HEK293 (cell line): ENCODE data around the gene DHRS3.

Experiments used
- CTCF ChIA-PET: fragments of 350-600 bp; formaldehyde crosslinking; extraction: SDS; loops from one replicate; lab custom pipeline; 2021; ENCODE audit warnings: antibody characterized with exemption; lab: Yijun Ruan, JAX
- POLR2A ChIA-PET: fragments of 300-600 bp; formaldehyde crosslinking; extraction: SDS; loops from one replicate; lab custom pipeline; 2020; ENCODE audit warnings: antibody characterized with exemption, inconsistent platforms; lab: Yijun Ruan, JAX
- H3K27ac ChIP-seq: fragments of 200-500 bp; sonication (Bioruptor generic); 2 replicates; pipeline ENCODE4 v1.5.1; 2014; ENCODE audit warnings: low read depth, low read length, control low read depth, inconsistent platforms; ENCODE audit errors: extremely low read depth
- H3K36me3 ChIP-seq, 2 experiments: fragments of 200-500 bp in 1 of 2; sonication (Bioruptor generic) in 1 of 2; 1 replicate in 1 of 2; 2 replicates in 1 of 2; pipeline ENCODE4 v1.5.1; 2014 to 2017; ENCODE audit warnings: inconsistent platforms in 2 of 2, low read length in 2 of 2; ENCODE audit not compliant: control insufficient read depth in 2 of 2, insufficient read depth in 1 of 2
- H3K4me1 ChIP-seq: fragments of 200-500 bp; sonication (Bioruptor generic); 2 replicates; pipeline ENCODE4 v1.5.1; 2014; ENCODE audit warnings: mild to moderate bottlenecking, low read length, inconsistent platforms; ENCODE audit not compliant: control insufficient read depth, insufficient read depth
- H3K4me3 ChIP-seq: 2 replicates; pipeline ENCODE4 v1.5.1; 2011; ENCODE audit warnings: low read depth, mild to moderate bottlenecking, control low read depth, low read length, moderate library complexity
- H3K9me3 ChIP-seq: fragments of 200-500 bp; sonication (Bioruptor generic); 2 replicates; pipeline ENCODE4 v1.5.1; 2014; ENCODE audit warnings: low read depth, low read length, inconsistent platforms; ENCODE audit not compliant: control insufficient read depth, insufficient read depth
- FEZF1 ChIP-seq: fragments of 450-650 bp; formaldehyde crosslinking; IDR thresholded peaks from 2 replicates; pipeline ENCODE4 v1.5.1; 2016; ENCODE audit warnings: missing biosample characterization, missing genetic modification characterization
- GLI2 ChIP-seq: fragments of 450-650 bp; formaldehyde crosslinking; IDR thresholded peaks from 2 replicates; pipeline ENCODE4; 2017; ENCODE audit warnings: missing biosample characterization, missing genetic modification characterization, low read depth, borderline replicate concordance
- GLIS2 ChIP-seq: fragments of 450-650 bp; formaldehyde crosslinking; IDR thresholded peaks from 2 replicates; pipeline ENCODE4 v1.5.1; 2016; ENCODE audit warnings: missing biosample characterization, missing genetic modification characterization
- HOXA7 ChIP-seq: sonication (generic); formaldehyde crosslinking; IDR thresholded peaks from 2 replicates; pipeline ENCODE4 v1.8.1; 2022; ENCODE audit warnings: missing genetic modification reagents, borderline replicate concordance
- HOXD13 ChIP-seq: sonication (generic); formaldehyde crosslinking; IDR thresholded peaks from 2 replicates; pipeline ENCODE4 v1.8.0; 2022; ENCODE audit warnings: missing genetic modification reagents, borderline replicate concordance
- KLF1 ChIP-seq: fragments of 450-650 bp; formaldehyde crosslinking; IDR thresholded peaks from 2 replicates; pipeline ENCODE4 v1.5.1; 2016; ENCODE audit warnings: missing biosample characterization, missing genetic modification characterization
- MYNN ChIP-seq: fragments of 450-650 bp; formaldehyde crosslinking; IDR thresholded peaks from 2 replicates; pipeline ENCODE4 v1.5.1; 2016; ENCODE audit warnings: missing biosample characterization, missing genetic modification characterization, borderline replicate concordance
- OSR2 ChIP-seq: fragments of 450-650 bp; formaldehyde crosslinking; IDR thresholded peaks from 2 replicates; pipeline ENCODE4 v1.5.1; 2016; ENCODE audit warnings: missing biosample characterization, missing genetic modification characterization
- RBAK ChIP-seq: fragments of 450-650 bp; formaldehyde crosslinking; IDR thresholded peaks from 2 replicates; pipeline ENCODE4 v1.5.1; 2016; ENCODE audit warnings: missing biosample characterization, missing genetic modification characterization
- TRIM28 ChIP-seq: IDR thresholded peaks from 2 replicates; pipeline ENCODE4 v1.6.1; 2011; ENCODE audit warnings: low read length, control low read depth, borderline replicate concordance
- WT1 ChIP-seq: fragments of 450-650 bp; formaldehyde crosslinking; IDR thresholded peaks from 2 replicates; pipeline ENCODE4 v1.5.1; 2016; ENCODE audit warnings: missing biosample characterization, missing genetic modification characterization
- ZBTB20 ChIP-seq: fragments of 450-650 bp; formaldehyde crosslinking; IDR thresholded peaks from 2 replicates; pipeline ENCODE4 v1.5.1; 2016; ENCODE audit warnings: missing biosample characterization, missing genetic modification characterization
- ZBTB48 ChIP-seq: fragments of 450-650 bp; formaldehyde crosslinking; IDR thresholded peaks from 2 replicates; pipeline ENCODE4 v1.5.1; 2016; ENCODE audit warnings: missing biosample characterization, missing genetic modification characterization
- ZEB2 ChIP-seq: fragments of 450-650 bp; formaldehyde crosslinking; IDR thresholded peaks from 2 replicates; pipeline ENCODE4 v1.5.1; 2016; ENCODE audit warnings: missing biosample characterization, missing genetic modification characterization
- ZNF169 ChIP-seq: fragments of 450-650 bp; formaldehyde crosslinking; IDR thresholded peaks from 2 replicates; pipeline ENCODE4 v1.5.1; 2016; ENCODE audit warnings: missing biosample characterization, missing genetic modification characterization
- ZNF266 ChIP-seq: fragments of 450-650 bp; formaldehyde crosslinking; IDR thresholded peaks from 2 replicates; pipeline ENCODE4 v1.5.1; 2016; ENCODE audit warnings: missing biosample characterization, missing genetic modification characterization, low read depth
- ZNF473 ChIP-seq: fragments of 450-650 bp; formaldehyde crosslinking; IDR thresholded peaks from 2 replicates; pipeline ENCODE4 v1.5.1; 2017; ENCODE audit warnings: missing biosample characterization, missing genetic modification characterization
- ZNF501 ChIP-seq: fragments of 450-650 bp; formaldehyde crosslinking; IDR thresholded peaks from 2 replicates; pipeline ENCODE4 v1.5.1; 2016; ENCODE audit warnings: missing biosample characterization, missing genetic modification characterization
- ZNF521 ChIP-seq: fragments of 450-650 bp; formaldehyde crosslinking; IDR thresholded peaks from 2 replicates; pipeline ENCODE4 v1.5.1; 2017; ENCODE audit warnings: missing biosample characterization, mild to moderate bottlenecking, missing genetic modification characterization
- ZNF621 ChIP-seq: fragments of 450-650 bp; formaldehyde crosslinking; IDR thresholded peaks from 2 replicates; pipeline ENCODE4 v1.5.1; 2017; ENCODE audit warnings: missing biosample characterization, missing genetic modification characterization
- ZNF658 ChIP-seq: fragments of 450-650 bp; formaldehyde crosslinking; IDR thresholded peaks from 2 replicates; pipeline ENCODE4; 2016; ENCODE audit warnings: missing biosample characterization, missing genetic modification characterization
- ZNF785 ChIP-seq: fragments of 450-650 bp; formaldehyde crosslinking; IDR thresholded peaks from 2 replicates; pipeline ENCODE4 v1.5.1; 2016; ENCODE audit warnings: missing biosample characterization, missing genetic modification characterization
- ZNF837 ChIP-seq: fragments of 450-650 bp; formaldehyde crosslinking; IDR thresholded peaks from 2 replicates; pipeline ENCODE4 v1.5.1; 2016; ENCODE audit warnings: missing biosample characterization, missing genetic modification characterization
- ZNF843 ChIP-seq: fragments of 450-650 bp; formaldehyde crosslinking; IDR thresholded peaks from 2 replicates; pipeline ENCODE4 v1.5.1; 2016; ENCODE audit warnings: missing biosample characterization, missing genetic modification characterization
- ZXDB ChIP-seq: fragments of 450-650 bp; formaldehyde crosslinking; IDR thresholded peaks from 2 replicates; pipeline ENCODE4 v1.5.1; 2016; ENCODE audit warnings: missing biosample characterization, missing genetic modification characterization
- TF ChIP-seq, protein P1 (sequence below): fragments of 450-650 bp; formaldehyde crosslinking; IDR thresholded peaks from 2 replicates; pipeline ENCODE4 v1.5.1; 2017; ENCODE audit warnings: missing biosample characterization, missing genetic modification characterization
- TF ChIP-seq, protein P2 (sequence below): fragments of 450-650 bp; IDR thresholded peaks from 2 replicates; pipeline ENCODE4 v1.5.1; 2018; ENCODE audit warnings: missing biosample characterization, missing genetic modification characterization

DHRS3 gene

DNA sequence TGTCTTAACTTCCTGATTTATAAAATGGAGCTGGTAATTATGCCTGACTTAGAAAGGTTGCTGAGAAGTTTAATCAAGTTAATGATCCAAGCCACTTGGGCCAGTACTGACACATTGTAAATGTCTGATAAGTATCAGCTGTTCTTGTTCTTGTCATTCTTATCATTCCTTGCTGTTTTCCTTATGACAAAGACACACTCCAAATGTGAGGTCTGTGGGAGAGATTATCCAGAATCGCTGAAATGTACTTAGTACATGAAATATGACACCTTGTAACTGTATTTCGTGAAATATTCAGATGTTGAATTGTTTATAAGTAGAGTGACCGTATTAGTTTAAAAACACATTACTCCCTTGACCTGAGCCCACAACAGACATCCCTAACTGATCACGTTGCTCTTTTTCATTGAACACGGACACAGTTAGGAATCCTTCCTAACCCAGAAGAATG is 32.0 kb upstream of the DHRS3 start:
- POLR2A ChIA-PET: interaction anchor here (0.9 kb wide), 1 partner anchor 33 kb away, joined by 3 read pairs; no protein-coding TSS in a partner anchor
- TF ChIP-seq, protein P1, sequence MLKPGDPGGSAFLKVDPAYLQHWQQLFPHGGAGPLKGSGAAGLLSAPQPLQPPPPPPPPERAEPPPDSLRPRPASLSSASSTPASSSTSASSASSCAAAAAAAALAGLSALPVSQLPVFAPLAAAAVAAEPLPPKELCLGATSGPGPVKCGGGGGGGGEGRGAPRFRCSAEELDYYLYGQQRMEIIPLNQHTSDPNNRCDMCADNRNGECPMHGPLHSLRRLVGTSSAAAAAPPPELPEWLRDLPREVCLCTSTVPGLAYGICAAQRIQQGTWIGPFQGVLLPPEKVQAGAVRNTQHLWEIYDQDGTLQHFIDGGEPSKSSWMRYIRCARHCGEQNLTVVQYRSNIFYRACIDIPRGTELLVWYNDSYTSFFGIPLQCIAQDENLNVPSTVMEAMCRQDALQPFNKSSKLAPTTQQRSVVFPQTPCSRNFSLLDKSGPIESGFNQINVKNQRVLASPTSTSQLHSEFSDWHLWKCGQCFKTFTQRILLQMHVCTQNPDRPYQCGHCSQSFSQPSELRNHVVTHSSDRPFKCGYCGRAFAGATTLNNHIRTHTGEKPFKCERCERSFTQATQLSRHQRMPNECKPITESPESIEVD (tag by site-specific recombination): peak; percentile 64
- TF ChIP-seq HOXA7: no peak
- TF ChIP-seq FEZF1 (tag by site-specific recombination): peak; percentile 85
- 0 out of 2 replicates have a peak, but pooled peaks have one; percentile 13 for TF ChIP-seq OSR2 (tag by site-specific recombination)
- peak; percentile 61; the same call in 1 of the 2 replicates for TF ChIP-seq ZXDB
- TF ChIP-seq ZBTB48 (tag by site-specific recombination): no peak
- TF ChIP-seq GLI2 (tag by site-specific recombination): 0 out of 2 replicates have a peak, but pooled peaks have one; percentile 13
- TF ChIP-seq TRIM28: peak; percentile 82
- TF ChIP-seq ZNF473 (tag by site-specific recombination): no peak
- 0 out of 2 replicates have a peak, but pooled peaks have one; percentile 19 for TF ChIP-seq ZEB2
- TF ChIP-seq ZNF843 (tag by site-specific recombination): peak; percentile 69; the same call in 1 of the 2 replicates
- TF ChIP-seq, all 188 proteins: peak for 8
- CTCF ChIA-PET: interaction anchor here (0.6 to 2.2 kb wide), 3 partner anchors 9 to 406 kb away, joined by 3 to 15 read pairs (median 3); no protein-coding TSS in a partner anchor
- 0 out of 2 replicates have a peak, but pooled peaks cover 2% of the 10 kb centered on the region for H3K4me1 ChIP-seq
- no peak overlapping the region for H3K4me3 ChIP-seq
- no peak overlapping the region for H3K27ac ChIP-seq
- no peaks in the 10 kb centered on the region for H3K36me3 ChIP-seq
- H3K9me3 ChIP-seq: no peaks in the 10 kb centered on the region

DNA sequence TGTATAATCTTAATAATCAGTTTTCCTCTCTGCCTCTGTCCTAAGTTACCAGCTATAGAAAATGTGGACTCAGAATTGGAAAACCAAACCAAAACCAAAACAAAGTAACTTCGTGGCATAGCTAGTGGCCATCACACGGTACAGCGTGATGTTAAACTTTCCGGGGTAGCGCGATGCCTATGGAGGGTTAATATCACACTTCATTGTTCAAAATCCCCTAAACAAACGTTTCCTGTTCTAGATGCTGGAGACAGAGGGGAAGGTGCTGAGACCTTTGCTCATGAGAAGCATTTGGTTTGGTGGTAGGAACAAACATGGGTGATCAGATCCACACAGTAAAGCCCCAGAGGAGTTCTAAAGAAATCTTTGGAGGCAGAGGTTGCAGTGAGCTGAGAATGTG is 30.7 kb upstream of the DHRS3 start:
- H3K4me1 ChIP-seq: 0 out of 2 replicates have a peak, but pooled peaks cover 2% of the 10 kb centered on the region
- H3K27ac ChIP-seq: no peak overlapping the region
- H3K9me3 ChIP-seq: no peaks in the 10 kb centered on the region
- no peaks in the 10 kb centered on the region for H3K36me3 ChIP-seq
- ChIA-PET CTCF (interaction anchor here (0.6 to 2.2 kb wide), 2 partner anchors 10 to 379 kb away, joined by 3 to 15 read pairs; no protein-coding TSS in a partner anchor), POLR2A (no interaction called here)
- TF ChIP-seq ZNF521 (tag by site-specific recombination) (no peak), ZNF785 (tag by site-specific recombination) (no peak), KLF1 (tag by site-specific recombination) (no peak), WT1 (no peak), ZNF169 (tag by site-specific recombination) (no peak), ZNF658 (tag by site-specific recombination) (no peak), HOXD13 (CRISPR knock-in tag) (no peak), GLIS2 (tag by site-specific recombination) (no peak), ZNF501 (no peak), ZNF621 (tag by site-specific recombination) (no peak), RBAK (tag by site-specific recombination) (no peak), ZNF837 (no peak), MYNN (tag by site-specific recombination) (no peak), ZNF266 (tag by site-specific recombination) (no peak), ZBTB20 (tag by site-specific recombination) (no peak)
- TF ChIP-seq, protein P2, sequence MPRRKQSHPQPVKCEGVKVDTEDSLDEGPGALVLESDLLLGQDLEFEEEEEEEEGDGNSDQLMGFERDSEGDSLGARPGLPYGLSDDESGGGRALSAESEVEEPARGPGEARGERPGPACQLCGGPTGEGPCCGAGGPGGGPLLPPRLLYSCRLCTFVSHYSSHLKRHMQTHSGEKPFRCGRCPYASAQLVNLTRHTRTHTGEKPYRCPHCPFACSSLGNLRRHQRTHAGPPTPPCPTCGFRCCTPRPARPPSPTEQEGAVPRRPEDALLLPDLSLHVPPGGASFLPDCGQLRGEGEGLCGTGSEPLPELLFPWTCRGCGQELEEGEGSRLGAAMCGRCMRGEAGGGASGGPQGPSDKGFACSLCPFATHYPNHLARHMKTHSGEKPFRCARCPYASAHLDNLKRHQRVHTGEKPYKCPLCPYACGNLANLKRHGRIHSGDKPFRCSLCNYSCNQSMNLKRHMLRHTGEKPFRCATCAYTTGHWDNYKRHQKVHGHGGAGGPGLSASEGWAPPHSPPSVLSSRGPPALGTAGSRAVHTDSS (tag by site-specific recombination): no peak
- H3K4me3 ChIP-seq: no peak overlapping the region
